Naive thymus-derived CD4-positive, alpha-beta T cell (primary cell): ENCODE data around the gene HTR2B. TPM values are rescaled to one million over a fixed set of nuclear protein-coding genes. Genes with fewer than 3 reads are reported as not detected.

Experiments used
- ATAC-seq: fragments of 150-1000 bp; cut with Tn5 transposase; 2 replicates; pipeline ENCODE4 v1.10.0; 2021; ENCODE audit warnings: mild to moderate bottlenecking, moderate library complexity
- CTCF ChIA-PET: fragments of 350-600 bp; sonication (Branson Sonifier 250); formaldehyde crosslinking; loops from one replicate; lab custom pipeline; 2021; ENCODE audit warnings: antibody characterized with exemption; lab: Charles Lee
- POLR2A ChIA-PET: fragments of 350-600 bp; sonication (Branson Sonifier 250); formaldehyde crosslinking; loops from one replicate; lab custom pipeline; 2021; ENCODE audit warnings: antibody characterized with exemption, inconsistent platforms; lab: Charles Lee
- DNase-seq, 9 donors: peaks; one replicate each; pipeline versions ENCODE4 v3.0.0 to v3.0.0-alpha.2; 2020 to 2022; ENCODE audit warnings: mixed read lengths in 1 of 9
- H3K27ac ChIP-seq: one replicate; pipeline ENCODE4 v1.7.0; 2013; ENCODE audit warnings: mild to moderate bottlenecking, low read depth, low read length, moderate library complexity
- H3K27me3 ChIP-seq, 2 donors: one replicate each; pipeline ENCODE4 v1.7.0; 2013; ENCODE audit warnings: low read length in 2 of 2, mild to moderate bottlenecking in 2 of 2, moderate library complexity in 2 of 2; ENCODE audit not compliant: control insufficient read depth in 2 of 2, insufficient read depth in 2 of 2
- H3K36me3 ChIP-seq, 3 experiments: 1 replicate in 2 of 3; 2 replicates in 1 of 3; pipeline ENCODE4 v1.7.0; 2013; ENCODE audit warnings: low read length in 3 of 3, mild to moderate bottlenecking in 3 of 3, moderate library complexity in 1 of 3; ENCODE audit not compliant: insufficient read depth in 3 of 3, control insufficient read depth in 2 of 3
- H3K4me1 ChIP-seq, 2 donors: one replicate each; pipeline ENCODE4 v1.7.0; 2013; ENCODE audit warnings: low read length in 2 of 2, mild to moderate bottlenecking in 2 of 2, moderate library complexity in 1 of 2; ENCODE audit not compliant: control insufficient read depth in 2 of 2, insufficient read depth in 2 of 2
- H3K4me3 ChIP-seq: 2 replicates; pipeline ENCODE4 v1.7.0; 2013; ENCODE audit warnings: mild to moderate bottlenecking, low read length
- H3K9me3 ChIP-seq, 3 experiments: 1 replicate in 2 of 3; 2 replicates in 1 of 3; pipeline ENCODE4 v1.7.0; 2013; ENCODE audit warnings: low read length in 3 of 3; ENCODE audit not compliant: control insufficient read depth in 2 of 3
- H3K27ac Mint-ChIP-seq, 9 donors: one replicate each; pipeline ENCODE4 v1.8.0; 2020 to 2022; ENCODE audit warnings: mixed read lengths in 9 of 9, mild to moderate bottlenecking in 8 of 9, moderate library complexity in 5 of 9, inconsistent platforms in 2 of 9
- H3K27me3 Mint-ChIP-seq, 5 donors: one replicate each; pipeline ENCODE4 v1.8.0; 2021 to 2022; ENCODE audit warnings: mixed read lengths in 5 of 5, mild to moderate bottlenecking in 1 of 5
- H3K36me3 Mint-ChIP-seq, 5 donors: one replicate each; pipeline ENCODE4 v1.8.0; 2020 to 2022; ENCODE audit warnings: mixed read lengths in 5 of 5, mild to moderate bottlenecking in 3 of 5, inconsistent platforms in 1 of 5
- H3K4me1 Mint-ChIP-seq, 7 donors: one replicate each; pipeline ENCODE4 v1.8.0; 2020 to 2022; ENCODE audit warnings: mixed read lengths in 7 of 7, mild to moderate bottlenecking in 3 of 7, inconsistent platforms in 1 of 7
- H3K4me3 Mint-ChIP-seq, 10 donors: one replicate each; pipeline ENCODE4 v1.8.0; 2020 to 2022; ENCODE audit warnings: mild to moderate bottlenecking in 10 of 10, mixed read lengths in 10 of 10, moderate library complexity in 6 of 10, inconsistent platforms in 2 of 10
- H3K9me3 Mint-ChIP-seq, 11 donors: one replicate each; pipeline ENCODE4 v1.8.0; 2020 to 2022; ENCODE audit warnings: mixed read lengths in 11 of 11, mild to moderate bottlenecking in 4 of 11, inconsistent platforms in 1 of 11, moderate library complexity in 1 of 11
- intact Hi-C, 2 donors: fragments of 100-400 bp; cut with micrococcal nuclease; formaldehyde crosslinking; loops; one replicate each; pipeline ENCODE4 v1.15.1; 2023
- polyA plus RNA-seq, 2 donors: library from polyadenylated mRNA; unstranded; fragments of 300-500 nt; fragmentation: Illumina TruSeq; gene quantifications; one replicate each; pipeline ENCODE4 v1.2.3, GENCODE V29; 2021
- total RNA-seq, 6 experiments: library from RNA in 5 of 6; stranded (reverse) in 5 of 6; gene quantifications; 1 replicate in 5 of 6; 2 replicates in 1 of 6; pipeline ENCODE4 v1.2.3 and lab custom pipeline; 2021 to 2026

The HTR2B gene
- total and polyA plus RNA-seq, 7 experiments from 2014 or later: 0.09 to 0.10 TPM; not detected in 5

DNA sequence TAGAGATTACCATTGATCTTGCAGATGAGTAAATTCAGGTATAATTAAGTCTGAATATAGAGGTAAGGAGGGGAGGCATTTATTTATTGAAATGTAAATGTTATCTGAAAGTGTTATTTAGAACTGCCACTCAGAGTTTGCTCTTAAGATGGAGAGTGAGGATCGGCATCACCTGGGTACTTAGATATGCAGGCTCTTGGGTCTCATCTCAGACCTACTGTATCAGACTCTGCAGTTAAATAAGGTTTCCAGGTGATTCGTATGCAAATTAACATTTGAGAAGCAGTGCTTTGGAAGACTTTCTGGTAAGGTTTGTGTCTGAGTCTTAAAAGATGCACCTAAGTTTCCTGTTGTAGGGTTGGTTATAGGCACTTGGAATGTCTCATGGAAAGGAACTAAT is 9.2 kb downstream of the HTR2B start:
- CTCF ChIA-PET: no interaction called here
- DNase-seq (no peak), ATAC-seq (no peak)
- Mint-ChIP-seq H3K27ac (no peak overlapping the region), H3K9me3 (no peaks in the 10 kb centered on the region), H3K4me1 (peaks cover 0 to 23% (median 11%) of the 10 kb centered on the region in 7 donors), H3K4me3 (no peak overlapping the region), H3K36me3 (peaks cover 0 to 48% (median 16%) of the 10 kb centered on the region in 5 donors), H3K27me3 (no peaks in the 10 kb centered on the region)
- POLR2A ChIA-PET: no interaction called here
- intact Hi-C loops: no loop called here
- Histone ChIP-seq H3K9me3 (no peaks in the 10 kb centered on the region), H3K4me3 (no peak overlapping the region), H3K36me3 (no peaks in the 10 kb centered on the region), H3K27ac (no peak overlapping the region), H3K4me1 (no peaks in the 10 kb centered on the region), H3K27me3 (no peaks in the 10 kb centered on the region)

GRCh38 chr2:231113489-231113888 is 11.4 kb downstream of the HTR2B start:
- Mint-ChIP-seq H3K4me1 (peaks cover 0 to 23% (median 6%) of the 10 kb centered on the region in 7 donors), H3K9me3 (no peaks in the 10 kb centered on the region), H3K4me3 (no peak overlapping the region), H3K27me3 (no peaks in the 10 kb centered on the region), H3K27ac (no peak overlapping the region), H3K36me3 (peaks cover 1 to 61% (median 29%) of the 10 kb centered on the region in 5 donors)
- H3K36me3 ChIP-seq: peaks cover 0 to 4% (median 0%) of the 10 kb centered on the region in 3 experiments
- no peak overlapping the region for H3K4me3 ChIP-seq
- POLR2A ChIA-PET: no interaction called here
- CTCF ChIA-PET: no interaction called here
- H3K4me1 ChIP-seq: no peaks in the 10 kb centered on the region
- ATAC-seq (no peak), DNase-seq (no peak)
- no peak overlapping the region for H3K27ac ChIP-seq
- no peaks in the 10 kb centered on the region for H3K9me3 ChIP-seq
- no peaks in the 10 kb centered on the region for H3K27me3 ChIP-seq
- intact Hi-C loops: no loop called here

DNA sequence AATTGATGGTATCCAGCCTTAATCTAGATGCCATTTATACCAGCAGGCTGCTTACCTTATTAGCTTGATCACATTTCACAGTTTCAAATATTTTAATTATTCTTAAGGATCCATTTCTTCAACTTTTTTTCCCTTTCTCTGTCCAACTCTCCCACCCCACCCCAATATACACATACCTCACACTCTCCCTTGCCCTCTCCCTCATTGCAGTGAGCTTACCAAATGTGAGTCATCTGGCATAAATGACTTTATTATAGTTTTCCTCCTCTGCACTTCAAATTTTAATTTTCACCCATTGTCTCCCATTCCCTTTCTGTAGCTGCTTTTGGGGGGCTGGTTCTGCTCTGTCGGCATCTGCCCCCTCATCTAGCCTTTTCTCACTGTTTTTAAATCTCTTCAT is 12.9 kb downstream of the HTR2B start:
- DNase-seq (no peak), ATAC-seq (no peak)
- H3K27ac Mint-ChIP-seq: no peak overlapping the region
- H3K9me3 Mint-ChIP-seq: no peaks in the 10 kb centered on the region
- intact Hi-C loops: no loop called here
- H3K4me1 Mint-ChIP-seq: peaks cover 0 to 16% (median 0%) of the 10 kb centered on the region in 7 donors
- H3K27me3 Mint-ChIP-seq: no peaks in the 10 kb centered on the region
- no peak overlapping the region for H3K4me3 Mint-ChIP-seq
- Histone ChIP-seq H3K4me3 (no peak overlapping the region), H3K4me1 (no peaks in the 10 kb centered on the region), H3K9me3 (no peaks in the 10 kb centered on the region), H3K27me3 (no peaks in the 10 kb centered on the region), H3K36me3 (peaks cover 0 to 8% (median 0%) of the 10 kb centered on the region in 3 experiments), H3K27ac (no peak overlapping the region)
- peaks cover 4 to 65% (median 32%) of the 10 kb centered on the region in 5 donors for H3K36me3 Mint-ChIP-seq
- POLR2A ChIA-PET: no interaction called here
- CTCF ChIA-PET: no interaction called here

GRCh38 chr2:231110551-231110950 is 14.3 kb downstream of the HTR2B start:
- Histone ChIP-seq H3K36me3 (peaks cover 0 to 8% (median 0%) of the 10 kb centered on the region in 3 experiments), H3K4me3 (no peak overlapping the region), H3K9me3 (no peaks in the 10 kb centered on the region), H3K27me3 (no peaks in the 10 kb centered on the region), H3K4me1 (no peaks in the 10 kb centered on the region), H3K27ac (no peak overlapping the region)
- Mint-ChIP-seq H3K27ac (no peak overlapping the region), H3K4me3 (no peak overlapping the region), H3K9me3 (no peaks in the 10 kb centered on the region), H3K4me1 (peaks cover 0 to 13% (median 0%) of the 10 kb centered on the region in 7 donors), H3K36me3 (peaks cover 4 to 68% (median 32%) of the 10 kb centered on the region in 5 donors), H3K27me3 (no peaks in the 10 kb centered on the region)
- DNase-seq: no peak
- no peak for ATAC-seq
- intact Hi-C loops: no loop called here
- ChIA-PET POLR2A (no interaction called here), CTCF (no interaction called here)

- H3K4me3 ChIP-seq: no peak overlapping the region
- Mint-ChIP-seq H3K36me3 (peaks cover 11 to 47% (median 22%) of the 10 kb centered on the region in 5 donors), H3K4me3 (no peak overlapping the region), H3K27me3 (no peaks in the 10 kb centered on the region), H3K4me1 (peaks cover 0 to 6% (median 5%) of the 10 kb centered on the region in 7 donors), H3K9me3 (peaks cover 0 to 22% (median 11%) of the 10 kb centered on the region in 11 donors), H3K27ac (peak overlapping the region in 2 of 9 donors; percentile 10 to 12)
- intact Hi-C loops: loop anchor here (1.0 to 5.0 kb wide), 6 partner anchors 123 to 498 kb away; no protein-coding TSS in a partner anchor
- ATAC-seq (peak; percentile 84), DNase-seq (peak in 8 of 9 donors; percentile 10 to 58 (median 40))
- no peaks in the 10 kb centered on the region for H3K27me3 ChIP-seq
- no peaks in the 10 kb centered on the region for H3K4me1 ChIP-seq
- H3K36me3 ChIP-seq: peaks cover 0 to 26% (median 0%) of the 10 kb centered on the region in 3 experiments
- ChIA-PET POLR2A (interaction anchor here (0.8 kb wide), 1 partner anchor 348 kb away, joined by 3 read pairs; no protein-coding TSS in a partner anchor), CTCF (interaction anchor here (0.7 to 4.8 kb wide), 7 partner anchors 14 to 497 kb away, joined by 3 to 31 read pairs (median 3); no protein-coding TSS in a partner anchor)
- peaks cover 0 to 12% (median 3%) of the 10 kb centered on the region in 3 experiments for H3K9me3 ChIP-seq
- no peak overlapping the region for H3K27ac ChIP-seq
These were observed 20.6 kb downstream of the HTR2B start for GRCh38 chr2:231104115-231104713.

- H3K36me3 Mint-ChIP-seq: peaks cover 18 to 49% (median 29%) of the 10 kb centered on the region in 5 donors
- ATAC-seq (no peak), DNase-seq (no peak)
- peaks cover 0 to 37% (median 21%) of the 10 kb centered on the region in 11 donors for H3K9me3 Mint-ChIP-seq
- Histone ChIP-seq H3K9me3 (peaks cover 0 to 21% (median 10%) of the 10 kb centered on the region in 3 experiments), H3K4me1 (no peaks in the 10 kb centered on the region), H3K27ac (no peak overlapping the region), H3K27me3 (no peaks in the 10 kb centered on the region), H3K36me3 (peaks cover 0 to 31% (median 0%) of the 10 kb centered on the region in 3 experiments), H3K4me3 (no peak overlapping the region)
- no peak overlapping the region for H3K27ac Mint-ChIP-seq
- intact Hi-C loops: loop anchor here (5.0 kb wide), 2 partner anchors 305 to 500 kb away; no protein-coding TSS in a partner anchor
- no peak overlapping the region for H3K4me3 Mint-ChIP-seq
- H3K27me3 Mint-ChIP-seq: no peaks in the 10 kb centered on the region
- peaks cover 0 to 6% (median 5%) of the 10 kb centered on the region in 7 donors for H3K4me1 Mint-ChIP-seq
- ChIA-PET CTCF (interaction anchor here (1.0 to 4.8 kb wide), 2 partner anchors 303 to 350 kb away, joined by 3 to 31 read pairs; no protein-coding TSS in a partner anchor), POLR2A (interaction anchor here (0.7 kb wide), 1 partner anchor 35 kb away, joined by 3 read pairs; no protein-coding TSS in a partner anchor)
These were observed 22.1 kb downstream of the HTR2B start for GRCh38 chr2:231102772-231103171.
